Bronchus fibroblast of lung (primary cell): ENCODE measurements around the gene SLC24A1. TPM values are rescaled to one million over a fixed set of nuclear protein-coding genes. Genes with fewer than 3 reads are reported as not detected.

Experiments
- total RNA-seq: library from RNA; depleted of rRNA; stranded (reverse); fragments of >200 nt; gene quantifications from 2 replicates; pipeline ENCODE4 v1.2.3, GENCODE V29; 2015

SLC24A1 gene
- total RNA-seq: 6.1 and 7.7 TPM in 2 replicates

DNA sequence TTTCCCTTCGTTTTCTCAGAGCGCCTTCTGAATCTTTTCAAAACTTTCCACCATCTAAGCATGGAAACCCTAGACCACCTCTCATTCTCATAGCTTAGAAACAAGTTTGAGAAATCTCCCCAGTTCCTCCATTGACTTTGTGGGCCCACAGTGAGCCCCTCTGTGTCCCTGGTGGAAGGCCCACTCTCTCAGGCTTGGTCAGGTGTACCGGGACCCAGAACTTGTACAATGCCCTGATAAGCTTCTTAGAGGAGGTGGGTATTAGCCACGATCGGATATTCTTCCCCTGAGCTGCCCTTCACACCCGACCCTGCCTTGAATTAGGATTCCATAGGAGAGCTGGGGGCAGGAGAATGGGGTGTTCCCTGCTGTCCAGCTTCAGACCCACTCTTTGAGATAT is at the start of gene SLC24A1:
Gene SLC24A1 (plus strand): TSS at position 301 of the 400 bp plus-strand sequence. CDS start 2,143 bp downstream, outside the sequence.

DNA sequence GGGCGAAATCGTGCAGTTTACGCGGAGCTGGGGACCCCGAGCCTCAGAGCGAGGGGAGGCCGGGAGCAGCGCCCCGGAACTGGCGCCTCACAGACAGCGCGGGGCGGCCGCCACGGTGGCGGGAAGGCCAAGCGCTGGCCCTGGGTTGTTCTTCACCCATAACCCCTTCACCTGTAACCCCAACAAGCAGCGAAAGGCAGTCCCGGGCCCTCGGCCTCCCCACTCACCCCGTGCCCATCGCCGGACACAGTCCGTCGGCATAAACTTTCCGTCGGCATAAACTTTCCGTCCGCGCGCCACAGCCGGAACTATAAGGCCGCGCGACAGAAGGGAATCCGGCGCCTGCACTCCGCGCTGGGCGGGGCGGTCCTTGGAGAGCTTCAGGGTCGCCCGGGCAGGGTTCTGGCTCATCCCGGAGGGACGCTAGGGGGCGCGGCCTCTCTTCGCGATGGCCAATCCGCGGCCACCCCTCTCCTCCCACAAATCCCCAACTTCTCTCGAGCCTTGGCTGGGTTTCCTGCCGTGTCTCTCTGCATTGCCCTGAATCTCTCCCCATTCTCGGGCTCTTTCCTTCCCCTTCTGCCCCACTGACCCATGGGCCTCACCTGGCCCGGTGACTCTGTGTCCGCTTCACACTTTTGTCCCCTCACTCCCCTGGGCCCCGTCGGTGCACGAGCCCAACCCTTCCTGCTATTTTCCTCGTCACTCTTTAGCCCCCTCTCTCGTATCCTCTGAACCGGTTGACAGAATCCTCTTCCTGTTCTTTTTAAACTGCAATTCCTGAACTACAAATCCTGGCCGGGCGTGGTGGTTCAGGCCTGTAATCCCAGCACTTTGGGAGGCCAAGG is 10.6 kb upstream of the SLC24A1 start, which contains the start of gene INTS14:
Gene INTS14 (minus strand): TSS at position 261 of the 848 bp plus-strand sequence. CDS start 3,751 bp downstream, outside the sequence.

Other genes starting within 250 kb of the SLC24A1 start
- under 0.01 TPM in 1 of 2 replicates, not detected in the other for gene IGDCC3, start 243.9 kb upstream of the SLC24A1 start, total RNA-seq
- gene IGDCC4, start 199.0 kb upstream of the SLC24A1 start, total RNA-seq: 1.3 and 1.5 TPM in 2 replicates
- 13.5 and 14.6 TPM in 2 replicates for gene DPP8, start 104.2 kb upstream of the SLC24A1 start, total RNA-seq
- 67.8 and 73.6 TPM in 2 replicates for gene HACD3, start 91.5 kb upstream of the SLC24A1 start, total RNA-seq
- 29.9 and 31.8 TPM in 2 replicates for gene INTS14, start 10.8 kb upstream of the SLC24A1 start, total RNA-seq
- gene DENND4A, start 170.4 kb downstream of the SLC24A1 start, total RNA-seq: 6.5 and 8.2 TPM in 2 replicates
- gene RAB11A, start 247.6 kb downstream of the SLC24A1 start, total RNA-seq: 168 and 172 TPM in 2 replicates